K562 (cell line): ENCODE data around the gene CNTRL. TPM values are rescaled to one million over a fixed set of nuclear protein-coding genes. Genes with fewer than 3 reads are reported as not detected.

Experiments used
- ARID1B ChIP-seq: fragments of 450-650 bp; IDR thresholded peaks from 2 replicates; pipeline ENCODE4 v1.6.1; 2016; ENCODE audit warnings: antibody characterized with exemption, mild to moderate bottlenecking, inconsistent platforms
- ATF1 ChIP-seq, 2 experiments: fragments of 450-650 bp in 1 of 2; IDR thresholded peaks; 2 replicates each; pipeline ENCODE4 v1.6.1; 2016; ENCODE audit warnings: missing compliant biosample characterization in 1 of 2, missing genetic modification characterization in 1 of 2
- HINFP ChIP-seq: fragments of 450-650 bp; conservative IDR thresholded peaks from 2 replicates; pipeline ENCODE4 v1.6.1; 2016; ENCODE audit warnings: missing genetic modification characterization, low read depth, mild to moderate bottlenecking, control low read depth, missing compliant biosample characterization
- HIVEP1 ChIP-seq: fragments of 250-450 bp; sonication (Bioruptor Pico); IDR thresholded peaks from 2 replicates; pipeline ENCODE4 v1.4.0; 2020; ENCODE audit warnings: mild to moderate bottlenecking
- MAZ ChIP-seq, 2 experiments: fragments of 450-650 bp in 1 of 2; sonication (generic) in 1 of 2; formaldehyde crosslinking; IDR thresholded peaks in 1 of 2; conservative IDR thresholded peaks in 1 of 2; 2 replicates each; pipeline versions ENCODE4 v1.4.0 to v1.5.0; 2020; ENCODE audit warnings: mild to moderate bottlenecking in 1 of 2, missing genetic modification reagents in 1 of 2
- MECOM ChIP-seq: fragments of 250-450 bp; sonication (Bioruptor Pico); IDR thresholded peaks from 2 replicates; pipeline ENCODE4 v1.8.0; 2022; ENCODE audit warnings: inconsistent platforms
- SMARCA4 ChIP-seq: fragments of 450-650 bp; IDR thresholded peaks from 2 replicates; pipeline ENCODE4 v1.6.1; 2016
- ZFP36 ChIP-seq: fragments of 150-350 bp; IDR thresholded peaks from 2 replicates; pipeline ENCODE4 v1.6.1; 2018; ENCODE audit warnings: low read length, low read depth; ENCODE audit not compliant: partially characterized antibody
- ZNF41 ChIP-seq: fragments of 250-450 bp; sonication (Bioruptor Pico); conservative IDR thresholded peaks from 2 replicates; pipeline ENCODE4 v1.4.0; 2020; ENCODE audit warnings: mild to moderate bottlenecking
- ZNF589 ChIP-seq: fragments of 200-800 bp; sonication (Bioruptor generic); IDR thresholded peaks from 2 replicates; pipeline ENCODE4 v1.6.1; 2016; ENCODE audit warnings: low read depth, missing genetic modification characterization, missing compliant biosample characterization
- ZNF668 ChIP-seq: fragments of 250-450 bp; sonication (Bioruptor Pico); IDR thresholded peaks from 2 replicates; pipeline ENCODE4 v1.8.0; 2022; ENCODE audit warnings: mild to moderate bottlenecking, inconsistent platforms
- ZNF76 ChIP-seq: fragments of 250-450 bp; sonication (Bioruptor Pico); IDR thresholded peaks from 2 replicates; pipeline ENCODE4 v1.4.0; 2020; ENCODE audit warnings: mild to moderate bottlenecking, moderate library complexity, borderline replicate concordance
- polyA plus RNA-seq, 8 experiments: library from polyadenylated mRNA; depleted of rRNA in 4 of 8; stranded (reverse) in 5 of 8; unstranded in 3 of 8; fragments of >200 nt; fragmentation: Nextera tagmentation in 2 of 8; fragmentation: Illumina TruSeq in 1 of 8; extraction: Ambion mirVana in 2 of 8; extraction: Trizol in 1 of 8; gene quantifications; 2 replicates each; pipeline versions ENCODE4 v1.2.1 to v1.2.3, GENCODE V29; 2011 to 2014; ENCODE audit warnings: inconsistent platforms in 1 of 8, missing spikeins in 1 of 8
- total RNA-seq, 7 experiments: library from RNA; depleted of rRNA in 6 of 7; stranded (reverse); fragments of >200 nt in 6 of 7; fragmentation: Illumina TruSeq in 2 of 7; extraction: Trizol in 2 of 7; gene quantifications; 2 replicates each; pipeline versions ENCODE4 v1.2.1 to v1.2.3, GENCODE V29; 2011 to 2021; ENCODE audit warnings: low replicate concordance in 1 of 7

The CNTRL gene
- total and polyA plus RNA-seq, 9 of the 15 experiments (the other 6 are each of a cell fraction or from before 2014, with no cell fraction given) = 9.2 to 28.9 (median 20.5) TPM

GRCh38 chr9:121218357-121219027, 143.7 kb downstream of the CNTRL start (continued):
- TF ChIP-seq HINFP (peak; percentile 89), MAZ (CRISPR knock-in tag; conservative IDR thresholded peaks at IDR 0.05 in 1 of 2, IDR thresholded peaks at IDR 0.05 in 1 of 2) (peak in 1 of 2 experiments; percentile 73; a peak in 1 of 4 replicates), ZNF589 (peak; percentile 97), ZNF76 (CRISPR knock-in tag) (peak; percentile 81), ZNF668 (CRISPR knock-in tag) (peak; percentile 79; the same call in 1 of the 2 replicates), ZFP36 (no peak), ZNF41 (CRISPR knock-in tag) (peak; percentile 81; the same call in 1 of the 2 replicates), ARID1B (peak; percentile 78), HIVEP1 (CRISPR knock-in tag) (peak; percentile 37; the same call in 1 of the 2 replicates), ATF1 (CRISPR knock-in tag; IDR thresholded peaks at IDR 0.05) (no peak), ATF1 (tag; IDR thresholded peaks at IDR 0.05) (peak; percentile 62), MECOM (CRISPR knock-in tag) (peak; percentile 67), SMARCA4 (peak; percentile 53)
